Coronary artery (tissue), 2 donors: ENCODE data around the gene PLXDC1.

Experiments
- DNase-seq: peaks from one replicate; pipeline ENCODE4 v3.0.0-alpha.2; 2017; ENCODE audit warnings: low spot score
- H3K27ac ChIP-seq, 2 donors: fragments of 200-600 bp; sonication (generic); one replicate each; pipeline ENCODE4 v1.5.1; 2016 to 2019
- H3K4me3 ChIP-seq: fragments of 200-600 bp; sonication (generic); 2 replicates; pipeline ENCODE4 v1.5.1; 2016; ENCODE audit warnings: mild to moderate bottlenecking, moderate library complexity
- CTCF ChIP-seq: fragments of 200-600 bp; sonication (generic); IDR thresholded peaks from one replicate; pipeline ENCODE4 v1.5.1; 2019; ENCODE audit warnings: antibody characterized with exemption

PLXDC1 gene

DNA sequence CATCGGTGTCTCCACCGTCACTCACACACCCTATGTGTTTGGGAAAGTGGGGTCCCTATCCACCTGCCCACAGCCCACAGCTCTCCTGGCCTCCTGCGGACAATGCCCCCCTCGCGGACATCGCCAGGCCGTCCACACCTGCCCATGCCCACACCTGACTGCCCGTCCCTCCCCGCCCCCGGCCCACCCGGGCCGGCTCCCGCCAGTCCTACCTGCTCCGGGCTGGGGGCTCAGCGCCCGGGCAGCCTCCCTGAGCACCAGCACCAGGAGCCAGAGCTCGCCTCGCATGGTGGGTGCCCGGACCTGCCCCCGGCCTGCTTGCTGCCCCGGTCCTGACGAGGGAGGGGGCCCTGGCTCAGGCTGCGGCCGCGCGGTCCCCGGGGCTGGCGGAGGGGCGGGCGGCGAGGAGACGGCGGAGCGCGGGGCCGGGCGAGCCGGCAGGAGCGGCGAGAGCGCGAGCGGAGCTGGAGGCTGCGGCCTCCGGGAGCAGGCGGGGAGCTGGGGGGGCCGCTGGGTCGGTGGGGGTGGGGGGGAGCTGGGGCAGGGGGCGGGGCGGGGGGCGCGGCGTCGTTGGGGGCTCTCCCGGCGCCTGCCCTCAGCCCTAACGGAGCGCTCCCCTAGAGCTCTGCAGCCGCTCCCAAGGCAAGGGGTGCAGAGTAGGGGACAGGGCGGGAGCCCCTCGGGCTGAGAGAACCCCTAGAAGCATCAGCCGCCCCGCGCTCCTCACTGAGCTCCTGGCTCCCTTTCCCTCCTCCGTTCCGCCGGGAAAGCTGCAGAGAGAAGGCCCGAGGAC is at the start of gene PLXDC1:
TSS of gene PLXDC1 (minus strand) at position 488 of the 793 bp plus-strand sequence. CDS start at position 288, 200 bp downstream.
- DNase-seq = no peak
- H3K4me3 ChIP-seq = peak within 1 kb of the TSS; percentile 82
- H3K27ac ChIP-seq = peak within 1 kb of the TSS; percentile 36 to 68
- no peak for TF ChIP-seq CTCF

- H3K27ac ChIP-seq = peak overlapping the region; percentile 93 to 94
- H3K4me3 ChIP-seq = peak overlapping the region; percentile 80
- no peak for DNase-seq
- TF ChIP-seq CTCF = no peak
These were observed 49.6 kb upstream of the PLXDC1 start for GRCh38 chr17:39200957-39201510.

GRCh38 chr17:39200070-39200879 is 48.8 kb upstream of the PLXDC1 start, which contains the start of gene RPL19:
Gene RPL19 (plus strand): TSS chr17:39200283. CDS start chr17:39200345, 62 bp downstream.
- no peak for TF ChIP-seq CTCF
- Histone ChIP-seq H3K4me3 (peak within 1 kb of the TSS; percentile 80), H3K27ac (peak within 1 kb of the TSS; percentile 94 to 99)
- DNase-seq = peak; percentile 89

DNA sequence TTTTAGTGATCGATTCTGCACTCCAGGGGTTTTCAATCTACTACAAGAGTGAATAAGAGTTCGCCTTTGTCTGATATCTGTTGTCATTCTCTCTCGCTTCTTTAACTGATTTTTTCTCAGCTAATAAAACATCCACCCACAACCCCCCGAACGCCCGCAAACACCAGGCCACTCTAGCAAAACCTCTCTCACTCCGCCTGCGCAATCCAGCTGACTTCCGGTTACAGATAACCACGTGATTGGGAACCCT is 48.3 kb upstream of the PLXDC1 start:
- peak; percentile 92 for DNase-seq
- Histone ChIP-seq H3K4me3 (peak overlapping the region; percentile 80), H3K27ac (peak overlapping the region; percentile 93 to 94)
- no peak for TF ChIP-seq CTCF

- H3K4me3 ChIP-seq = peak overlapping the region; percentile 97
- peak overlapping the region; percentile 92 to 99 for H3K27ac ChIP-seq
- no peak for DNase-seq
- TF ChIP-seq CTCF = no peak
These were observed 46.7 kb upstream of the PLXDC1 start for GRCh38 chr17:39198186-39198566.

DNA sequence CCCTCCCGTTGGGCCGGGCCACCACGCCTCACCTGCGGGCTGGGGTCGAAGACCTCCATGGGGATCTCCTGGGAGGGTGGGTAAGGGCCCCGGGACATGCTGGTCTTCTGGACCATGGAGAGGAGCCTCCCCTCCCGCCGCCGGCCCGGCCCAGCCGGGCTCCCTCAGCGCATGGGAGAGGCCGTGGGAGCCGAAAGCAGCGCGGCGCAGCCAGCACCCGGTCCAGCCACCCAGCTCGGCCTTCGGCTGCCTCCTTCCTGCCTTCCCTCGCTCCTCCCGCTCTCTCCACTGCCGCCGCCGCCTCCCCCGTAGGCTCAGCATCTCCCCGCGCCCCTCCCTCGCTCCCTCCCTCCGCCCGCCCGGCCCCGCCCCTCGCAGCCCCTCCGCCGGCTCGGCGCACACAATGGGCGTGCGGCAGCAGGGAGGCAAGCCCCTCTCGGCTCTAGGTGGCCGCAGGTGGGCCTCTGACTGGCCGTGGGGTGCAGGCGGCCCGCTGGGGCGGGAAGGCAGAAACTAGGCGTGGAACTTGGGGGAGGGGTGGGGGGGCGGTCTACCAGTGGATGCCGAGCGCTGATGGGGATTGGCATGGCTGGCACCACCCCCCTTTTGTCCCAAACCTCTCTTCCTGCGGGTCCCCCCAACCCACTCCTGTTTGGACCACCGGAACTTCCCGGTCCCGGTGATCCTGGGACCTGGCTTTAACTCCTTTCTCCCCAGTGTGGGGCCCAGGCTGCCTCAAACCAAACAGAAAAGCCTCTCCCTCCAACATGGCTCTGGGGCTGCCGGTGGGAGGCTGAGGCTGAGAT is 46.1 kb upstream of the PLXDC1 start, which contains the start of gene CACNB1:
TSS of gene CACNB1 (minus strand) at position 290 of the 806 bp plus-strand sequence. CDS start at position 116, 174 bp downstream.
- peak within 1 kb of the TSS; percentile 97 for H3K4me3 ChIP-seq
- no peak for TF ChIP-seq CTCF
- H3K27ac ChIP-seq = peak within 1 kb of the TSS; percentile 92 to 99
- no peak for DNase-seq
